SK-N-SH (cell line): ENCODE measurements around the gene TRIM64. TPM values are rescaled to one million over a fixed set of nuclear protein-coding genes. Genes with fewer than 3 reads are reported as not detected.
"Not testable (repeated sequence)": the region's sequence is repeated elsewhere in the genome, so short reads cannot be mapped to it uniquely, and the experiment has no call there.

Experiments used
- CTCF ChIA-PET: fragments of 300-600, 350-600 bp; formaldehyde crosslinking; extraction: SDS; loops from one replicate; lab custom pipeline; 2021; lab: Yijun Ruan, JAX
- POLR2A ChIA-PET: fragments of 350-600 bp; sonication (Branson Sonifier 250); formaldehyde crosslinking; extraction: SDS; loops from one replicate; lab custom pipeline; 2020; ENCODE audit warnings: antibody characterized with exemption, inconsistent platforms; lab: Yijun Ruan, JAX
- DNase-seq: peaks from one replicate; pipeline ENCODE4 v3.0.0; 2012
- H2AFZ ChIP-seq: fragments of 200-600 bp; sonication (generic); 2 replicates; pipeline ENCODE4 v1.8.1; 2016; ENCODE audit warnings: antibody characterized with exemption, mild to moderate bottlenecking, low read depth
- H3F3A ChIP-seq: fragments of 200-600 bp; sonication (generic); replicated peaks from 2 replicates; pipeline ENCODE3; 2016; ENCODE audit warnings: antibody characterized with exemption, mild to moderate bottlenecking; ENCODE audit not compliant: insufficient read depth
- H3K27ac ChIP-seq, 2 experiments: fragments of 200-500 bp in 1 of 2; fragments of 200-600 bp in 1 of 2; sonication (Bioruptor generic) in 1 of 2; sonication (generic), shearing (Covaris generic) in 1 of 2; 2 replicates each; pipeline versions ENCODE4 v1.5.1 to v1.6.1; 2014 to 2016; ENCODE audit warnings: low read depth in 2 of 2, inconsistent platforms in 1 of 2, low read length in 1 of 2, mild to moderate bottlenecking in 1 of 2, mixed read lengths in 1 of 2
- H3K27me3 ChIP-seq: fragments of 200-600 bp; sonication (generic), shearing (Covaris generic); 2 replicates; pipeline ENCODE4 v1.6.1; 2016; ENCODE audit warnings: mixed run types; ENCODE audit not compliant: insufficient read depth
- H3K36me3 ChIP-seq, 2 experiments: fragments of 200-500 bp in 1 of 2; fragments of 200-600 bp in 1 of 2; sonication (Bioruptor generic) in 1 of 2; sonication (generic) in 1 of 2; replicated peaks in 1 of 2; 2 replicates each; pipeline versions ENCODE3 to v1.5.1; 2014 to 2016; ENCODE audit warnings: low read length in 1 of 2, mild to moderate bottlenecking in 1 of 2; ENCODE audit not compliant: insufficient read depth in 2 of 2, control insufficient read depth in 1 of 2
- H3K4me1 ChIP-seq, 2 experiments: fragments of 200-500 bp in 1 of 2; fragments of 200-600 bp in 1 of 2; sonication (Bioruptor generic) in 1 of 2; sonication (generic), shearing (Covaris generic) in 1 of 2; 2 replicates each; pipeline versions ENCODE4 v1.5.1 to v1.6.1; 2014 to 2016; ENCODE audit warnings: low read depth in 1 of 2, low read length in 1 of 2, mixed run types in 1 of 2; ENCODE audit not compliant: insufficient read depth in 2 of 2, control insufficient read depth in 1 of 2
- H3K4me2 ChIP-seq: fragments of 200-600 bp; sonication (generic), shearing (Covaris generic); 2 replicates; pipeline ENCODE4 v1.6.1; 2017; ENCODE audit warnings: mixed run types
- H3K4me3 ChIP-seq, 2 experiments: fragments of 200-500 bp in 1 of 2; fragments of 200-600 bp in 1 of 2; sonication (Bioruptor generic) in 1 of 2; sonication (generic), shearing (Covaris generic) in 1 of 2; 2 replicates each; pipeline versions ENCODE4 v1.5.1 to v1.8.1; 2014 to 2016; ENCODE audit warnings: low read depth in 2 of 2, inconsistent platforms in 1 of 2, low read length in 1 of 2, mild to moderate bottlenecking in 1 of 2, mixed read lengths in 1 of 2, moderate library complexity in 1 of 2
- H3K79me2 ChIP-seq: fragments of 200-600 bp; sonication (generic); 2 replicates; pipeline ENCODE4 v1.8.1; 2017; ENCODE audit warnings: mild to moderate bottlenecking; ENCODE audit not compliant: insufficient read depth
- H3K9ac ChIP-seq: fragments of 200-600 bp; sonication (generic); 2 replicates; pipeline ENCODE4 v1.6.1; 2017; ENCODE audit warnings: mixed run types
- H3K9me2 ChIP-seq: fragments of 200-600 bp; sonication (generic); 2 replicates; pipeline ENCODE4 v1.6.1; 2017; ENCODE audit warnings: mixed run types
- H3K9me3 ChIP-seq: fragments of 200-600 bp; sonication (generic); 2 replicates; pipeline ENCODE4 v1.6.1; 2017; ENCODE audit warnings: mixed run types, mild to moderate bottlenecking, moderate library complexity
- H4K20me1 ChIP-seq: fragments of 200-600 bp; sonication (generic); 2 replicates; pipeline ENCODE4 v1.6.1; 2017; ENCODE audit warnings: mild to moderate bottlenecking, mixed run types; ENCODE audit not compliant: insufficient read depth
- CHD2 ChIP-seq: fragments of 150-350 bp; IDR thresholded peaks from 2 replicates; pipeline ENCODE4 v1.6.1; 2018; ENCODE audit warnings: low read length; ENCODE audit not compliant: partially characterized antibody
- FOSL2 ChIP-seq: IDR thresholded peaks from 2 replicates; pipeline ENCODE4 v1.4.0; 2012; ENCODE audit warnings: low read depth, mild to moderate bottlenecking, moderate library complexity, borderline replicate concordance
- GABPA ChIP-seq: IDR thresholded peaks from 2 replicates; pipeline ENCODE4 v1.4.0; 2012; ENCODE audit warnings: low read depth, mild to moderate bottlenecking
- POLR2AphosphoS5 ChIP-seq: IDR thresholded peaks from 2 replicates; pipeline ENCODE4 v1.6.1; 2012; ENCODE audit warnings: low read depth, low read length
- TAF1 ChIP-seq: IDR thresholded peaks from 2 replicates; pipeline ENCODE4 v1.6.1; 2012; ENCODE audit warnings: low read depth, mild to moderate bottlenecking, low read length, moderate library complexity, borderline replicate concordance
- WGBS: methylation state at CpG from one replicate; pipeline ENCODE4 v1.1.6; 2017; ENCODE audit warnings: low lambda C conversion rate; 5-methylcytosine and 5-hydroxymethylcytosine counted together
- polyA plus RNA-seq, 3 experiments: library from polyadenylated mRNA; depleted of rRNA; stranded (reverse); fragments of >200 nt; gene quantifications; 2 replicates each; pipeline ENCODE4 v1.2.3, GENCODE V29; 2012
- TF ChIP-seq, protein P1 (sequence below): fragments of 150-350 bp; IDR thresholded peaks from 2 replicates; pipeline ENCODE4 v1.6.1; 2016; ENCODE audit warnings: mild to moderate bottlenecking, low read depth, low read length
- TF ChIP-seq, protein P2 (sequence below): IDR thresholded peaks from 2 replicates; pipeline ENCODE4 v1.4.0; 2012; ENCODE audit warnings: low read depth

The TRIM64 gene, protein sequence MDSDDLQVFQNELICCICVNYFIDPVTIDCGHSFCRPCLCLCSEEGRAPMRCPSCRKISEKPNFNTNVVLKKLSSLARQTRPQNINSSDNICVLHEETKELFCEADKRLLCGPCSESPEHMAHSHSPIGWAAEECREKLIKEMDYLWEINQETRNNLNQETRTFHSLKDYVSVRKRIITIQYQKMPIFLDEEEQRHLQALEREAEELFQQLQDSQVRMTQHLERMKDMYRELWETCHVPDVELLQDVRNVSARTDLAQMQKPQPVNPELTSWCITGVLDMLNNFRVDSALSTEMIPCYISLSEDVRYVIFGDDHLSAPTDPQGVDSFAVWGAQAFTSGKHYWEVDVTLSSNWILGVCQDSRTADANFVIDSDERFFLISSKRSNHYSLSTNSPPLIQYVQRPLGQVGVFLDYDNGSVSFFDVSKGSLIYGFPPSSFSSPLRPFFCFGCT
- polyA plus RNA-seq (2012; rRNA removed): not detected in 2 replicates
- not detected in 2 replicates for polyA plus RNA-seq (2012; cell fraction: cytosol; rRNA removed)
- not detected in 2 replicates for polyA plus RNA-seq (2012; cell fraction: nucleus; rRNA removed)

DNA sequence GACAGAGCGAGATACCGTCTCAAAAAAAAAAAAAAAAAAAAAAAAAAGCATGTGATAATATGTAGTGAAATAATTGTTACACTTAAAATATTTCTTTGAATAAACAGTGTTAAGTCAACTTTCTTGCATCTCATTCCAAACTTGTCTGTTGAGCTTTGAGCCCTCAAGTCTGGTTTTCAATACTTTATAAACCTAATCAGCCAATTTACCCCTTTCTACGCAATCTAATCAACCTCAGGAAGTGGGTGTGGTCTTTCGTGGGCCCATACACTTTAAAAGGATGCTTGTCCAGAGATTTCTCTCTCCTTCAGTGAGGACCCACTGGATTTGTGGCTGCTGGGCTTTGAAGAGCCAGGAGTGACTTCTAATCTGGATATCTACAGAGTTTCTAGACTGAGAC is at the start of gene TRIM64:
TSS of gene TRIM64 (plus strand) at position 301 of the 400 bp plus-strand sequence. CDS start 2,467 bp downstream, outside the sequence.
- WGBS: 100% methylated on average over 2 of the region's 4 CpGs
- H3K9me3 ChIP-seq, H3K27ac ChIP-seq, H4K20me1 ChIP-seq, H3K4me1 ChIP-seq, H3K79me2 ChIP-seq, H3K27me3 ChIP-seq, H3K4me2 ChIP-seq, H3K36me3 ChIP-seq, POLR2A ChIA-PET, H3K4me3 ChIP-seq, CTCF ChIA-PET, H2AFZ ChIP-seq, H3K9me2 ChIP-seq, H3K9ac ChIP-seq, H3F3A ChIP-seq, DNase-seq: not testable (repeated sequence)

DNA sequence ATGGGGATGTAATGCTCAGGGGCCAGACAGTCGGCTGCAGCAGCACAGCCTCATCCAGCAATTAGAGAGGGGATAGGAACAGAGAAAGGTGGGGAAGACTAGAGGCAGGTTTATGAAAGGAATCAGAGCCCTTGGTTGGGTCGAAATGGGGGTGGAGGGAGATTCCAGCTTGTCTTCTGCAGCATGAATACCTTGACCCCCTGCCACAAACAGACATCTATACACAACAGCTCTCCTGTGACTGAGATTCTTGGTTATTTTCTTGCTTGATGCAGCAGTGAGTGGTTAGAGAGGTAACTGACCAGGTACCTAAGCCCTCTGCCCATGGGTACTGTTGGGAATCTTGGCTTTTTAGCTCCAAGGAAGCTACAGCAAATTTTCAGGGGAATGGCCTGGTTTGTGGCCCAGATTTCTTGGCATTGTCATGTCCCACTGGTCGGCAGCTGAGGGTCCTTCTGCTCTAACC is 43.6 kb upstream of the TRIM64 start, which contains the start of gene TRIM49D1:
TSS of gene TRIM49D1 (minus strand) at position 51 of the 466 bp plus-strand sequence. CDS start 4,535 bp downstream, outside the sequence.
- TF ChIP-seq POLR2AphosphoS5 (no peak), GABPA (no peak), FOSL2 (no peak), TAF1 (no peak), CHD2 (no peak)
- TF ChIP-seq, protein P1, sequence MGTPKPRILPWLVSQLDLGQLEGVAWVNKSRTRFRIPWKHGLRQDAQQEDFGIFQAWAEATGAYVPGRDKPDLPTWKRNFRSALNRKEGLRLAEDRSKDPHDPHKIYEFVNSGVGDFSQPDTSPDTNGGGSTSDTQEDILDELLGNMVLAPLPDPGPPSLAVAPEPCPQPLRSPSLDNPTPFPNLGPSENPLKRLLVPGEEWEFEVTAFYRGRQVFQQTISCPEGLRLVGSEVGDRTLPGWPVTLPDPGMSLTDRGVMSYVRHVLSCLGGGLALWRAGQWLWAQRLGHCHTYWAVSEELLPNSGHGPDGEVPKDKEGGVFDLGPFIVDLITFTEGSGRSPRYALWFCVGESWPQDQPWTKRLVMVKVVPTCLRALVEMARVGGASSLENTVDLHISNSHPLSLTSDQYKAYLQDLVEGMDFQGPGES: no peak
- TF ChIP-seq, protein P2, sequence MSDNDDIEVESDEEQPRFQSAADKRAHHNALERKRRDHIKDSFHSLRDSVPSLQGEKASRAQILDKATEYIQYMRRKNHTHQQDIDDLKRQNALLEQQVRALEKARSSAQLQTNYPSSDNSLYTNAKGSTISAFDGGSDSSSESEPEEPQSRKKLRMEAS: no peak
- Histone ChIP-seq H3K79me2 (no peaks in the 10 kb centered on the region), H3K27ac (no peak within 1 kb of the TSS), H4K20me1 (no peaks in the 10 kb centered on the region), H3K27me3 (no peaks in the 10 kb centered on the region), H3K9ac (no peak within 1 kb of the TSS), H3K4me3 (no peak within 1 kb of the TSS), H3K4me2 (no peak within 1 kb of the TSS), H3F3A (no peaks in the 10 kb centered on the region), H3K4me1 (no peaks in the 10 kb centered on the region), H3K9me2 (no peaks in the 10 kb centered on the region), H3K9me3 (no peaks in the 10 kb centered on the region), H2AFZ (no peak within 1 kb of the TSS), H3K36me3 (no peaks in the 10 kb centered on the region)
- CTCF ChIA-PET: no interaction called here
- POLR2A ChIA-PET: no interaction called here
- WGBS: 9% methylated on average over 3 of the region's 3 CpGs
- DNase-seq: no peak

DNA sequence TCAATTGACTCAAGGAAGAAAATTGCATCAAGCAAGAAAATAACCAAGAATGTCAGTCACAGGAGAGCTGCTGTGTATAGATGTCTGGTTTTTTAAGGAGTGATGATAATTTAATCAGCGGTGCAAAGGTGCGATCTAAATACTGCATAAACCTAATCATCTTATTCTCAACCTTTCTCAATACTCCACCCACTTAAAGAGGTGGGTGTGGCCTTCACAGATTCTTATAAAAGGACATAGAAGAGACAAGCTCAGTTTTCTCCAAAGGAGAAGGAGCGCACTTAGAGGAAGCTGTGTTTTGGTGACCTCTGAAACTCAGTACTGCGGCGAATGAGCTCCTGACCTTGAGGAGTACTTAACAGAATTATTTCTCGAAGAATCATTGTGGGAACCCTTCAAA is 42.1 kb upstream of the TRIM64 start, which contains the start of gene TRIM49D2:
TSS of gene TRIM49D2 (plus strand) at position 301 of the 400 bp plus-strand sequence. CDS start 2,698 bp downstream, outside the sequence.
- H4K20me1 ChIP-seq, DNase-seq, POLR2A ChIA-PET, H3F3A ChIP-seq, H3K79me2 ChIP-seq, H3K9me3 ChIP-seq, H3K4me2 ChIP-seq, H3K9me2 ChIP-seq, CTCF ChIA-PET, H3K9ac ChIP-seq, H3K27me3 ChIP-seq, H3K4me3 ChIP-seq, H3K36me3 ChIP-seq, H2AFZ ChIP-seq, H3K4me1 ChIP-seq, H3K27ac ChIP-seq: not testable (repeated sequence)
- WGBS: 14% methylated on average over 2 of the region's 6 CpGs

DNA sequence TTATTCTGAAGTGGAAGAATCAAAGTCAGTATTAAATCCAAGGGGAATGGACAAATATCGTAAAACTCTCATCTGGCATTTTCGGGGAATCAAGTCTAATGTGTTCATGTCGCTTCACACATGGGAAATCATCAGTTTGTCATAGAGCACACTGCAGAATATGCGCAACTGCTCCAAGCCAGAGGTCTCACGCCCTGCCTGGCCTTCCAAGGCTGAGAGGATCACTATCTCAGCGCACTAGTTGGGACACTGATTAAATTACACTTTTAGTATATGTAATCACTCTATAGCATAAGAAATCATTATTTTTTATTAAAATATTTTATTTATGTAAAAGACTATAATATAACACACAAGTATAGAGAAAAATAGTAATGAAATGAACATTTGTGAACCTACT is 5.0 kb upstream of the TRIM64 start:
- H3K4me2 ChIP-seq, H3K9me2 ChIP-seq, H3K9ac ChIP-seq, CTCF ChIA-PET, DNase-seq, H3F3A ChIP-seq, H3K4me1 ChIP-seq, H3K9me3 ChIP-seq, H3K27ac ChIP-seq, H3K27me3 ChIP-seq, H3K4me3 ChIP-seq, H2AFZ ChIP-seq, H3K79me2 ChIP-seq, POLR2A ChIA-PET, H3K36me3 ChIP-seq, H4K20me1 ChIP-seq: not testable (repeated sequence)
- WGBS: 39% methylated on average over 6 of the region's 6 CpGs
